ENCODE results near the gene CLEC4E.
A peak's percentile ranks its signal among the peaks of the same experiment; 100 is the strongest.
"Not testable (repeated sequence)": the region's sequence is repeated elsewhere in the genome, so short reads cannot be mapped to it uniquely, and the experiment has no call there.

CLEC4E gene

DNA sequence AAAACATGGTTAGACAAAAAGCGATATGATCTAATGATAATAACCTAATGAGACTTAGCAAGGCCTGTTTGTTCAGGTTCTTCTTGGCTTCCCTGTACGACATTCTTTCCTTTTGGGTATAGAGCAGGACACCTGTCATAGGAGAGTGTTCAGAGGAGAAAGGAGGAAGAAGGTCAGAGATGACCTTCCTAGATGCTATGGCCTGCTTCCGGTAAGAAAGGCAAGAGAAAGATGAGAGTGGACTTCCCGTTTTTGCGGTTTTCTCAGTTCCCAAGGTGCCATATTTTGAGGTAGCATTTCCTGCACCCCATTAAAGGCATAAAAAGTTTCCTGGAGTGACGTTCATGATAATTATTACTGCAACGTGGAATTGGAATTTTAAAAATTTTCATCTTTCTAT lies 8.7 kb downstream of the CLEC4E start:
- no peak for DNase-seq

DNA sequence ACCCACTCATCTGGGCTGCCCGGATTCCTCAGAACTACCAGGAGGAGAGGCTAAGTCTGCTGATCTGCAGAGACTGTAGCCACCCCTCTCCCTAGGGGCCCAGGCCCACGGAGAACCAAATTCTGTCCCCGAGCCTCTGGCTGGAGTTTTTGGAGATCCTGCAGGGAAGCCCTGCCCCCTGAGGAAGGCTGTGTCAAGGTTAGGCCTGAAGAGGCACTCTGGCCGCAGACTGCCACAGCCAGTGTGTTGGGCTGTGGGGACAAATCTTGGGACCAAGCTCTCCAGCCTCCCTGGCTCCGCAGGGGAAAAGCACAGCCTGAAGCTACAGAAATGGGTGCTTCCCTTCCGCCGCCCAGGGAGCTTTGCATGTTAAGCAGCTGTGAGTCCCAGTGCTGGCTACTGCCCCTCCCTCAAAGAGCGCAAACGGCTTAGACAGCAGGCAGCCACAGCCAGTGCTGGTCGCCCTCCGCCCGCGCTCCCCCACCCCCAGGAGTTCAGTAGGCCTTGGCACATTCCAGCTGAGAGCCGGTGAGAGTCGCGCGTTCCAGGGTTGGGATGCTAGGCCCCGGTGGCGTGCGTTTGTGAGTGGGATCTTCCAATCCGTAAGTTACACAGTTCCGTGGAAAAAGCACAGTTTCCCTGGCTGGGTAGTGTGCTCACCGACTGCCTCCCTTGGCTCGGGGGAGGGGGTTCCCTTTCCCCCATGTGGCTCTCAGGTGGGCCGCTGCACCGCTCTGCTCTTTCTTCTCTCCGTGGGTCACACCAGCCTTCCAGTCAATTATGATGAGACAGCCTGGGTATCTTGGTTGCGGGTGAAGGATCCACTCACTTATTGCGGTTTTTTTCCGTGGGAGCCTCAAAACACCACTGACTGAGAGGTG lies 13.2 kb downstream of the CLEC4E start:
- DNase-seq: peak; percentile 67

DNA sequence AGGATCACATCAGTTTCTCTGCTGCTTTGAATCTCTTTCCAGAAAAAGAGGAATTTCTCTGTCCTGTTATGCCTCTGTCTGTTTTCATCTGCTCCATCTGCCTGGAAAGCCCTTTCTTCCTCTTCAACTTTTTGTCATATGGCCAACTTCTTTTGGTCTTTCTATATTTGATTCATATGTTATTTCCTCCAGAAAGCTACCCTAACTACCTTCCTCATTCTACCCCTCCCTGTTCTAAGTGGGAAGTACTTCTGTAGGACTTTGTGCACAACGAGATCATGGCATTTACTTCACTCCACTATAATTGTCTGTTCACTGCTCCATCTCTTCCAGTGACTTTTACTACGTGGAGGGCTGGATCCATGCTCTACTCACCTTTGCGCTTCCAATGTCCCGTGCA lies 21.5 kb downstream of the CLEC4E start:
- DNase-seq: no peak

DNA sequence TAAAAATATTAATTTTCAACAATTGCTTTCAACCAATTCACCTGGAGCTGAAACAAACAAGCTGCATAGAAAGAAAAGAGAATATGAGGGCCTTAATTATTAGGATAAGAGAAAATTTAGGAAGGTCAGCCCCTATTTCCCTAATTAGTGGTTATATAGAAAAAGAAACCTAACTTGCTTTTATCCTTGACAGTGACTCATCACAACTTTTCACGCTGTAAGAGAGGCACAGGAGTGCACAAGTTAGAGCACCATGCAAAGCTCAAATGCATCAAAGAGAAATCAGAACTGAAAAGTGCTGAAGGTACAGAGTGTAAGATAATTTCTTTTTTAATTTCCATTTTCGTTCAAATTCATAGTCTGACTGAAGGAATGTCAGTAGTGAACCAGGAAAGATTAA lies 22.7 kb downstream of the CLEC4E start:
- no peak for DNase-seq

DNA sequence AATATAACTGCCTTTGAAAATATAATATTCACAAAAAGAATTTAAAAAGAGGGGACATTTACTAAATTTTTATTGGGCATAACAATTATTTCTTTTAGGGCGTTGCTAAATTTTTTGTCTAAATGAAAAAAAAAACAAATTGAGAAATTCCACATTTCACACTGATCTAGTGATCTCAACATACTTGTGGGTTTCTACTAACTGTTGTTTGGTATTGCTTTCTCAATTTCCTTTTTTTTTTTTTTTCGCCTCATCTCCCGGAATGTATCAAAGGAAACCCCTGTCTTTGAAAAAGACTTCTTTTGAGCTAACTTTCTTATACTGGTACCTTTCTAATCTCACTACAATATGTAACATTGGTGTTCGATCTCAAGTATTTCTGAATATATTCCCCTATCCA lies 27.4 kb downstream of the CLEC4E start, which contains the start of gene CLEC4D:
CLEC4D (plus strand) TSS at position 248 of the 400 bp plus-strand sequence. CDS start 230 bp downstream, outside the sequence.
- DNase-seq: no peak

DNA sequence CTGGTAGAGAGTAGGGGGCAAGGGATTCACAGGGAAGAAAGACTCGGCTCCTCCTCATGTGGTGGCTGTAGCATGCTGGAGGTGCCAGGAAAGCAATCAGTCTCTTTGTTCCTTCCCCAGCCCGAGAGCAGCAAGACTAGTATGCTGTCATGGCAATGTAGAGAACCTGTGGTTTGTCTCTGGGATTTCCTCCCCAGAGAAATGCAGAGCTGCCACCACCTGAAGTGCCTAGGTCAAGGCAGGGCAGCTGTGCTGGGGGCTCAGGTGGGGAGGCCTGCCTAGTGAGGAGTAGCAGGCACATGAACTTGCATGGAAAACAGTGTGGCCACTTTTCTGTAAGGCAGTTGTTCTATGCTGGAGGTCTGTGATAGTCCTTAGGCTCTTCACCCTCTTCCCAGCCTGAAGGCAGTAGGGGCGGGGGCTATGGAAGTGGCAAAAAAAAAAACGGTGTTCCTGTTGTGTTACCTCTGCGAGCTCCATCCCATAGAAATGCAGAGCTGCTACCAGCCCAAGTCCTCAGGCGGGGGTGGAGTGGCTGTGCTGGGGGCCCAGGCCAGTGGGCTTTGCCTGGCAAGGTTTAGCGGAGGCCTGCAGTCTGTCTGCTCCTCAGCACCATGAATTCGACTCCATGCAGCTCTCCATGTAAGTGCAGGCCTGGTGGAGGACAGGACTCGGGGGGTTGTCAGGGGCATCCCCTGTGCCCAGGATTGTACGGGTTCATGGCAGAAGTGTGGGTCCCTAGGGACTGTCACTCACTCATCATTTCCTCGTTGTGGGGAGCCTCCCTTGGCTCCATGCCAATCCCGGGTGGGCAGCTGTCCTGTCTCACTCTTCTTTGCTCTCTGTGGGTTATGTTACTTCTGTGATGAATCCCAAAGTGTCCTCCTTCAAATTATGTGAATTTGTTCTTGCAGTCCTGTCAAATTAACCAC lies 31.5 kb downstream of the CLEC4E start:
- no peak for DNase-seq

DNA sequence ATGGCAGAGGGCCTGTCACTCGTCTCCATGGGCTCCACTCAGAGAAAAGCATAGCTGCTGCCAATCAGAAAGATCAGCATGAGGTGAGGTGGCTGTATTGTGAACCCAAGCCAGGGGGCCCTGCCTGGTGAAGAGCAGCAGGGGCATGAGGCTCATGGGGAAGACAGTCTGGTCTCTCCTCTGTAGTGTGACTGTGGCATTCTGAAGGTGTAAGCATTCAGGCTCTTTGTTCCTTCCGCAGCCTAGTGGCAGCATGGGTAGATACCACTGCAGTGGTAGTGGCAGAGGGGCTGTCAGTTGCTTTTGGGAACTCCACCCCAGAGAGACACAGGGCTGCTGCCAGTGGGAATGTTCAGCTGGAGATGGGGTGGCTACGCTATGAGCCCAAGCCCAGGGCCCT lies 32.5 kb downstream of the CLEC4E start:
- DNase-seq: no peak

DNA sequence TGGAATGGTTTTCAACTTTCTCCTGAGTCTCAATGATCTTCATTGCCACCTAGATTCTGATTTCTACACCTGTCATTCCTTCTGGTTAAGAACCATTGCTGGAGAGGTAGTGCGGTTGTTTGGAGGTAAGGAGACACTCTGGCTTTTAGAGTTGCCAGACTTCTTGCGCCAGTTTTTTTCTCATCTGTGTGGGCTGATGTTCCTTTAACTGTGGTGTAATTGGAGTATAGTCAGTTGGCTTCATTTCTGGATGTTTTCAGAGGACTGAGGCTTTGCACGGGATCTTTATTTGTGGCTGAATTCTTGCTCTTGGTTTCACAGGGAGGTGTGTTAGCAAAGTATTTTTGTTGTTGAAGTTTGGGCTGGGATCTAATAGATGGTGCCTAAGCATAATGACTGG lies 33.1 kb downstream of the CLEC4E start:
- no peak for DNase-seq

DNA sequence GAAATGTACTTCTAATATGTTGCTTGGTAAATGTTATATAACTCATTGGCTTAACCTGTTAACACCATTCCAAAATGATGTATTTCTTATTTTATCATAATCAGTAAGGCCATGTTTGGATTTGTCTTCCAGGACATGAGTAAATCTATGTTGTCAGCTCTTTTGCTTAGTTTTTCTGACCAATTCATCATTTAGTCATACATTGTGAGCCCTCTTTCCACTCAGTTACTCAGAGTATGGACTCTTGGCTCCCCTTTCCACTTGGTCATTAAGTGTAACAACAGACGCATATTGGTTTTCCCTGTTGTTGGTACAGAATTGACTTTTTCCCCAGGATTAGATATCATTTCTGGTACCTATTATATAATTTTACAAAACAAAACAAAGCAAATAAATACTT lies 36.4 kb downstream of the CLEC4E start:
- DNase-seq: no peak

DNA sequence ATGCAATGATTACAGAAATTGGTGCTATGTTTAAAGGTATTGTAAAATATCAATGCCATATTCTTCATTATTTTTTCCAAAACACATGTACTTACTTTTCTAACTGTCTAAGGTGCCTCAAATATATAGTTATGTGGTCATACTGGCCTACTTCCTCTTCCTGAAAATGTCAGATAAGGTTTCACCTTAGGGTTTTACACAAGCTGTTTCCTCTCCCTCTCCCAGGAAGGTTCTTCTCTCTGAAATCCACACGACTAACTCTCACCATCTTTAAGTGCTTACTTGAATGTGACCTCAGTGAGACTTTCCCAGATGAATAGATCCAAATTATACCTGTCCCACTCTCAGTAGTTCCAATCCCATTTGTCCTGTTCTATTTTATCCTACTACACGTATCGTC lies 39.0 kb downstream of the CLEC4E start:
- no peak for DNase-seq

DNA sequence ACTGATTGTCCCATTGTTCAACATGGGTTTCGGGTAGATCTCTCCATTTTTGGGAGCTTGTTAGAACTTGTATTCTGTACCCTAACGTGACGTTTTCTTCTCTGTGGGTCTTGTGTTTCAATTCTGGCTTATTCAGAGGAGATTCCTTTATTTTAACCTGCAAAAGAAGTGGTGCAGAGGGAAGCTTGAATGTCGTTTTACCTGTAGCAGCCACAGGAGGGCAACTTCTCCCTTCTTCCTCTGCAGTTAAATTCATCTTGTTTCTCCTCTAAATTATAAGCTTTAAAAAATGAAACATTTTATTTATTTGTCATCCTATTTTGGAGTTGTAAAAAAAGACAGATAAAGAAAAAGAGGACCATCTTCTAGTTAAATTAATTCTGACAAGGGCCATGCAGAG lies 41.1 kb downstream of the CLEC4E start:
- DNase-seq: no peak

DNA sequence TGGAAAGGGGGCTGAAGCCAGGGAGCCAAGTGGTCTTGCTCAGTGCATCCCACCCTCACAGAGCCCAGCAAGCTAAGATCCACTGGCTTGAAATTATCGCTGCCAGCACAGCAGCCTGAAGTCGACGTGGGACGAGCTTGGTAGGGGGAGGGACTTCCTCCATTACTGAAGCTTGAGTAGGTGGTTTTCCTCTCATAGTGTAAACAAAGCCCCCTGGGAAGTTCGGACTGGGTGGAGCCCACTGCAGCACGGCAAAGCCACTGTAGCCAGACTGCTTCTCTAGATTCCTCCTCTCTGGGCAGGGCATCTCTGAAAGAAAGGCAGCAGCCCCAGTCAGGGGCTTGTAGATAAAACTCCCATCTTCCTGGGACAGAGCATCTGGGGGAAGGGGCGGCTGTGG lies 44.6 kb downstream of the CLEC4E start:
- DNase-seq: not testable (repeated sequence)

DNA sequence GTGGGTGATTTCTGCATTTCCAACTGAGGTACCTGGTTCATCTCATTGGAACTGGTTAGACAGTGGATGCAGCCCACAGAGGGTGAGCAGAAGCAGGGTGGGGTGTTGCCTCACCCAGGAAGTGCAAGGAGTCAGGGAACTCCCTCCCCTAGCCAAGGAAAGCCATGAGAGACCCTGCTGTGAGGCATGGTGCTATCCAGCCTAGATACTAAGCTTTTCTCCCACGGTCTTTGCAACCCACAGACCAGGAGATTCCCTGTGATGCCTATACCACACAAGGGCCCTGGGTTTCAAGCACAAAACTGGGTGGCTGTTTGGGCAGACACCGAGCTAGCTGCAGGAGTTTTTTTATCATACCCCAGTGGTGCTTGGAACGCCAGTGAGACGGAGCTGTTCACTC lies 45.0 kb downstream of the CLEC4E start:
- not testable (repeated sequence) for DNase-seq

DNA sequence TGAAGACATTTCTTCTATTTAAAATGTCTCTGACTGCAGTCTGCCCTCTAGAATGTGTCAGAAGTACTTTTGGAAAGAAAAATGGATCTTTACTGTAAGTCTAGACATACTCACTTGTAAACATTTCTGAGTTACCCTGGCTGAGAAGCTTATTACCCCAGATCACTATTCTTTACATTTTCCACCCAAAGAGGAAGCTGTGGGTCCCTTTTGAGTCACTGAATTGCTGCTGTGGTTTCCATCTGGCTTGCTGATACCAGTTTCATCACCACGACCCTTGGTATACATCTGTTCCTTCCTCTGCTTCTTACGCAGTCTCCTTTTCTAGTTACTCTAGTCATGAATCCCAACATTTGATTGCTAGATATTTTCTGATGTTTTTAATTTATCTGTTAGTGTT lies 47.6 kb downstream of the CLEC4E start:
- no peak for DNase-seq

DNA sequence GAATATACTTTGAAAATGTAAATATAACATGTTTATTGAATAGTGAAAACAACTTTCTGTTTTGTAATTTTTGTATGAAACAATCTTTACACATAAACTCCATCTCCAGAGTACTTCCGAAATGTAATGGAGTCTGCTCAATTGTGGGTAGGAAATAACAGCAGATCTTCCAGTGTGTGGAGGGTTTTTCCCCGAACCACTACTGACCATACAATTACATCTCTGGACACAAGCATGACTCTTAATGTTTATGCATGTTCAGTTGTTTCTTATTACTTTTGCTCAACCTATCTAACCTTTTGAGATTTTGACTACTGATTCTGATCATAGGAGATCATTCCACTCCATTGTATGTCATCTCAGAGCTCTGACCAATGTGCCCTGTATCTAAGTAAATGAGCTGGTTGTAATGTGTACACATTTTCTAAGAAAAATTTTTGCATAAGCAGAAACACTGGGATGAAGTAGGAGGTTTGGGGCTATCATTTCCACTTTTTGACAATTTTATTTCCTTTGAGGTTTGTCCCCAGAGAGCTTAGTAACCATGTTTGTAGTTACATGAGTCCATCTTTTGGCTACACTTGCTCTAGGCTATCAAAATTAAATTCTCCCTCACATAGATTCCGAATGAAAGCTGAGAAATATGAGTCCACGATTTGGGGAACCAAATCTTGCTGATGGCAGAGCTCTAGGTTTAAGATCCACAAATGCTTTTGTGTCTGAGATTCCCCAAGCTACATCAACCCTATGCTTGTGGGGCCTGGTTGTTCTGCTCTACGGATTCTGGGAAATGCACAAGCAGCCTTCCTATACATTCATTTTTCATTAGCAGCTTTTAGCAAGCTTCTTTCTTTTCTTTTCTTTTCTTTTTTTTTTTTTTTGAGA lies 48.8 kb downstream of the CLEC4E start:
- no peak for DNase-seq

Data from islet precursor cell (in vitro differentiated cells).